Measurements from ENCODE around the gene FGD4. TPM values are rescaled to one million over a fixed set of nuclear protein-coding genes. Genes with fewer than 3 reads are reported as not detected.
A peak's percentile ranks its signal among the peaks of the same experiment; 100 is the strongest.

Gene FGD4
- total and polyA plus RNA-seq, 2 of the 4 experiments (the other 2 are of a cell fraction), result 2.1 to 8.8 TPM

DNA sequence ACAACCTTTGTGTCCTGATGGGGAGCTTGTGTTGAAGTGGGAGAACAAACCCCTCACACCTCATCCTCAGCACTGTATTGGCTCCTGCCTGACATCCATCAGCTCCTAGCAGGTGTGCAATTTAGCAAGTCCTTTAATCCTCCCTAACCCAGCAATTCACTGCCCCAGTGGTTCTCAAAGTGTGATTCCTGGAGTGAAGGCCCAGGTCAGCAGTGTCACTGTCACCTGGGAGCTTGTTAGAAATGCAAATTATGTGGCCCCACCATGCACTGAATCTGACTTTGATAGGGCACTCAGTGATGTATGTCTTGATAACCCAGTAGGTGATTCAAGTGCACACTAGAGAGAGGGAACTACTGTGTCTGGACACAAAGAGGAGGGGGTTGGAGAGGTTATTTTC, 133.6 kb downstream of the FGD4 start:
- peak overlapping the region; percentile 97 for H2BK120ac ChIP-seq (ENCODE audit: low read depth, low read length)
- peaks cover 7 to 15% of the 10 kb centered on the region in 2 experiments for H3K79me1 ChIP-seq (ENCODE audit: low read depth in 1 of 2, low read length in 2 of 2)
- H3K9me1 ChIP-seq (ENCODE audit: insufficient read depth, low read length), result peaks cover 9% of the 10 kb centered on the region
- no peaks in the 10 kb centered on the region for H3K9me3 ChIP-seq (ENCODE audit: control insufficient read depth, insufficient read depth, low read length)
- peak overlapping the region; percentile 88 for H4K91ac ChIP-seq (ENCODE audit: insufficient read depth, low read depth, low read length)
- peak overlapping the region; percentile 96 for H2AK5ac ChIP-seq (ENCODE audit: low read depth, low read length)
- peak overlapping the region; percentile 30 for H3K18ac ChIP-seq (ENCODE audit: low read depth, low read length)
- H3K56ac ChIP-seq (ENCODE audit: extremely low read depth, insufficient read depth, low read length), result no peak overlapping the region; the same call in 1 of the 2 replicates
- H2BK5ac ChIP-seq (ENCODE audit: low read depth, low read length, poor library complexity, severe bottlenecking), result peak overlapping the region; percentile 2
- H4K20me1 ChIP-seq (ENCODE audit: insufficient read depth, low read length), result no peaks in the 10 kb centered on the region
- BruUV-seq (replicated peaks), result no TSS peak
- H3K27me3 ChIP-seq (ENCODE audit: control insufficient read depth, insufficient read depth, low read length), result no peaks in the 10 kb centered on the region
- intact Hi-C loops (cut with micrococcal nuclease) (loop anchor here (10.0 kb wide), 1 partner anchor 148 kb away; no protein-coding TSS in a partner anchor), dilution Hi-C loops (cut with HindIII; ENCODE audit: low sequenced_read_pairs, unreplicated experiment) (no loop called here), in situ Hi-C loops (cut with MboI; ENCODE audit: low sequenced_read_pairs) (no loop called here)
- H2AK9ac ChIP-seq (replicated peaks; ENCODE audit: low read depth, low read length, poor library complexity), result no peak overlapping the region
- CTCF ChIA-PET, result interaction anchor here (0.6 kb wide), 1 partner anchor 1042 kb away, joined by 3 read pairs; no protein-coding TSS in a partner anchor
- ATAC-seq (ENCODE audit: low read depth), result no peak
- peak overlapping the region; percentile 76 for H4K5ac ChIP-seq (ENCODE audit: low read depth, low read length)
- no peak overlapping the region for H3K4me3 ChIP-seq (ENCODE audit: insufficient read depth, low read depth, low read length)
- no peak overlapping the region for H2AFZ ChIP-seq (replicated peaks; ENCODE audit: low read length, poor library complexity)
- peak overlapping the region; percentile 61 for H3K14ac ChIP-seq (replicated peaks; ENCODE audit: low read depth, low read length)
- TF ChIP-seq MAZ (IDR thresholded peaks at IDR 0.05; ENCODE audit: borderline replicate concordance, low read depth, low read length), result no peak
- TF ChIP-seq CEBPB (IDR thresholded peaks at IDR 0.05; ENCODE audit: low read depth, low read length), result no peak
- TF ChIP-seq MAFK (IDR thresholded peaks at IDR 0.05; ENCODE audit: low read depth, low read length), result no peak
- TF ChIP-seq POLR2A (IDR thresholded peaks at IDR 0.05; ENCODE audit: low read depth, low read length), result no peak
- TF ChIP-seq NFE2L2 (IDR thresholded peaks at IDR 0.05; ENCODE audit: low read depth, low read length), result no peak
- no peak for TF ChIP-seq MXI1 (IDR thresholded peaks at IDR 0.05; ENCODE audit: borderline replicate concordance, low read depth, low read length)
- H2BK20ac ChIP-seq (ENCODE audit: low read depth, low read length), result peak overlapping the region; percentile 96
- H3K4me1 ChIP-seq (ENCODE audit: control insufficient read depth, insufficient read depth, low read length), result peaks cover 4% of the 10 kb centered on the region
- peak overlapping the region; percentile 92 for H2BK15ac ChIP-seq (ENCODE audit: low read depth, low read length)
- H3K27ac ChIP-seq (ENCODE audit: insufficient read depth, low read length), result peak overlapping the region; percentile 27; the same call in 1 of the 2 replicates
- peak overlapping the region; percentile 84 for H3K4ac ChIP-seq (ENCODE audit: low read depth, low read length)
- no peak overlapping the region for H3K4me2 ChIP-seq (ENCODE audit: low read depth, low read length)
- DNase-seq, result no peak
- H4K8ac ChIP-seq (ENCODE audit: low read depth in 2 of 2, low read length in 2 of 2), result peak overlapping the region in 1 of 2 experiments; percentile 88; a peak in 2 of 4 replicates
- no peak overlapping the region for H3K9ac ChIP-seq (ENCODE audit: low read depth, low read length)
- H3K36me3 ChIP-seq (ENCODE audit: control insufficient read depth, insufficient read depth, low read length), result no peaks in the 10 kb centered on the region
- POLR2A ChIA-PET (ENCODE audit: unreplicated experiment), result interaction anchor here (0.6 kb wide), 1 partner anchor 477 kb away, joined by 3 read pairs; no protein-coding TSS in a partner anchor
- peak overlapping the region; percentile 82; the same call in 1 of the 2 replicates for H3K23ac ChIP-seq (ENCODE audit: low read depth, low read length)

Measured in IMR-90 (cell line).